Small intestine (tissue), 7 donors: Measurements from ENCODE around the gene MEG3. TPM values are rescaled to one million over a fixed set of nuclear protein-coding genes. Genes with fewer than 3 reads are reported as not detected.

Source experiments
- DNase-seq, 2 donors: peaks; one replicate each; pipeline versions ENCODE4 v3.0.0 to v3.0.0-alpha.2; 2013
- FAIRE-seq: peaks from 2 replicates; lab custom pipeline; 2012; peaks lifted over from hg19 to GRCh38; lab: Jason Lieb, UNC
- H3K27ac ChIP-seq, 3 donors: one replicate each; pipeline ENCODE4 v1.5.1; 2013; ENCODE audit warnings: low read length in 2 of 3, mild to moderate bottlenecking in 2 of 3, control low read depth in 1 of 3, inconsistent platforms in 1 of 3, low read depth in 1 of 3, moderate library complexity in 1 of 3
- H3K27me3 ChIP-seq, 3 donors: one replicate each; pipeline ENCODE4 v1.6.1; 2013; ENCODE audit warnings: low read length in 3 of 3, inconsistent platforms in 1 of 3; ENCODE audit not compliant: control insufficient read depth in 3 of 3, insufficient read depth in 3 of 3
- H3K36me3 ChIP-seq, 3 donors: one replicate each; pipeline ENCODE4 v1.6.1; 2013; ENCODE audit warnings: low read length in 3 of 3, inconsistent platforms in 1 of 3, low read depth in 1 of 3, mild to moderate bottlenecking in 1 of 3, moderate library complexity in 1 of 3; ENCODE audit not compliant: control insufficient read depth in 3 of 3, insufficient read depth in 2 of 3
- H3K4me1 ChIP-seq, 3 donors: one replicate each; pipeline ENCODE4 v1.6.1; 2013; ENCODE audit warnings: low read length in 2 of 3, inconsistent platforms in 1 of 3, low read depth in 1 of 3, mild to moderate bottlenecking in 1 of 3, moderate library complexity in 1 of 3; ENCODE audit not compliant: control insufficient read depth in 3 of 3, insufficient read depth in 2 of 3
- H3K4me3 ChIP-seq, 3 donors: one replicate each; pipeline ENCODE4 v1.5.1; 2013; ENCODE audit warnings: low read length in 3 of 3, control low read depth in 1 of 3, inconsistent platforms in 1 of 3, low read depth in 1 of 3, mild to moderate bottlenecking in 1 of 3, moderate library complexity in 1 of 3
- H3K9me3 ChIP-seq, 2 donors: one replicate each; pipeline ENCODE4 v1.6.1; 2013; ENCODE audit warnings: low read depth in 1 of 2, low read length in 1 of 2; ENCODE audit not compliant: control insufficient read depth in 2 of 2, insufficient read depth in 1 of 2
- WGBS, 3 donors: extraction: QIAGEN DNeasy Blood & Tissue Kit; methylation state at CpG; one replicate each; pipeline ENCODE4 v1.1.7; 2013; 5-methylcytosine and 5-hydroxymethylcytosine counted together
- polyA plus RNA-seq, 4 donors: library from polyadenylated mRNA; stranded (reverse) in 3 of 4; unstranded in 1 of 4; fragments of 200-250 nt in 3 of 4; fragments of 120-200 nt in 1 of 4; gene quantifications; one replicate each; pipeline versions ENCODE4 v1.2.1 to v1.2.3, GENCODE V29; 2013
- donor health status: healthy with polysubstance abuse.
- donor health status: control.
- donor health status: control.
- donor health status: Bipolar disorder and iron deficiency.
- donor health status: healthy.

Gene MEG3
- polyA plus RNA-seq, 4 donors, result 5.1 to 86.5 (median 14.6) TPM

DNA sequence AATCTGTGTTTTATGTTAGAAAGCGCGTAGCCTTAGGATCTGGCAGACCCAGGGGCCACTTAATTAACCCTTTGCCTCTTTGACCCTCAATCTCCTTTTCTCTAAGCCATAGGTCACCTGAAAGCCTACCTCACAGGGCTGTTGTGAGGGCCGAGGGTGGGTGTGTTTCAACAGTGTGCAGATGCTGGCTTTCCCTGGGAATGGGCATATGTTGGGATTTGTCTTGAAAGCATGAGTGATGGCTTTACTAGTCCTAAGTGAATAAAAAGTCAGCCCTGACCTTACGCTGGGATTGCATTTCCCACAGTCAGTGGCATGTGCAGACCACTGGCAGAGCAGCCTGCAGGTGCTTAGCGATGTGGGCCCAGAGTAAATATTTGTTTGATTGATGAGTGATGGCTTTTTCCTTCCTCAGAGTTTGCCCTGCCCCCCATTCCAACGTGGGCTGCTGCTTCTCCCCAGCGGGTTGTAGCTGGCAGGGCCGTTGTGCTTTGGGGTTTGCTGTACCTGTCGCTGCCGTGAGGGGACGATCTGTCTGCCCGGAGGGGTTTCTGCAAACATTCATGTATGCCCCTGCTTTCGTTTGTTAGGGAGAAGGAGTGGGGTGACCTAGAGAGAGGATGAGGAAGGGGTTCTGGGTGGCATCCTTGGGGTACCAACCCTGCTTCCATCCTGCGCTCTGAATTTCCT lies 31.5 kb downstream of the MEG3 start:
- Histone ChIP-seq H3K9me3 (no peaks in the 10 kb centered on the region), H3K4me3 (no peak overlapping the region), H3K27ac (no peak overlapping the region), H3K36me3 (peaks cover 0 to 5% (median 0%) of the 10 kb centered on the region in 3 donors), H3K27me3 (peaks cover 0 to 2% (median 0%) of the 10 kb centered on the region in 3 donors), H3K4me1 (no peaks in the 10 kb centered on the region)
- DNase-seq, result no peak
- no peak for FAIRE-seq
- WGBS, 3 donors, result 43 to 59% (median 51%) methylated on average over 14 of the region's 14 CpGs

- H3K36me3 ChIP-seq, result peaks cover 0 to 5% (median 0%) of the 10 kb centered on the region in 3 donors
- H3K9me3 ChIP-seq, result no peaks in the 10 kb centered on the region
- no peak overlapping the region for H3K27ac ChIP-seq
- FAIRE-seq, result no peak
- DNase-seq, result no peak
- WGBS, 3 donors, result 60 to 76% (median 72%) methylated on average over 16 to 17 of the region's 17 CpGs
- no peak overlapping the region for H3K4me3 ChIP-seq
- peaks cover 0 to 2% (median 0%) of the 10 kb centered on the region in 3 donors for H3K27me3 ChIP-seq
- no peaks in the 10 kb centered on the region for H3K4me1 ChIP-seq
Measured at GRCh38 chr14:100857923-100858837, 32.3 kb downstream of the MEG3 start.

DNA sequence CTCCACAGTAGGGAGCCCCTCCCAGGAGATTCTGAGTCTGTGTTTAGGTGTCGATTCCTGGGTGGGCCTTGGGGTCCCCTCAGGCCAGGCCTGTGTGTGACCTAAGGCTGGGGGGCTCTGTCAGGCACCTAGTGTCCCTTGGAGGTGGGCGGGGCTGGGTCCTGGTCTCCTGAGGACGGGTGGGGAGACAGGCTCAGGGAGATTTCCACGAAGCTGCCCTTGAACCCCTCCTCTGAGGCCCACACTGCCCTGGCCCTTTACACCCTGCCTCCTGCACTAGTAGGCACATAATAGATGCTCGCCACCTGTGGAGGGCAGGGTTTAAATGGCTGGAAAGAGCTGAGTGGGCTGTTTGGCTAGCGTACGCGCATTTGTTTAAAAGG lies 32.9 kb downstream of the MEG3 start:
- no peaks in the 10 kb centered on the region for H3K4me1 ChIP-seq
- no peak for FAIRE-seq
- WGBS, 3 donors, result 35 to 66% (median 42%) methylated on average over 8 of the region's 8 CpGs
- H3K9me3 ChIP-seq, result no peaks in the 10 kb centered on the region
- H3K27me3 ChIP-seq, result peaks cover 0 to 2% (median 0%) of the 10 kb centered on the region in 3 donors
- no peak for DNase-seq
- peaks cover 0 to 5% (median 0%) of the 10 kb centered on the region in 3 donors for H3K36me3 ChIP-seq
- H3K27ac ChIP-seq, result no peak overlapping the region
- H3K4me3 ChIP-seq, result no peak overlapping the region

DNA sequence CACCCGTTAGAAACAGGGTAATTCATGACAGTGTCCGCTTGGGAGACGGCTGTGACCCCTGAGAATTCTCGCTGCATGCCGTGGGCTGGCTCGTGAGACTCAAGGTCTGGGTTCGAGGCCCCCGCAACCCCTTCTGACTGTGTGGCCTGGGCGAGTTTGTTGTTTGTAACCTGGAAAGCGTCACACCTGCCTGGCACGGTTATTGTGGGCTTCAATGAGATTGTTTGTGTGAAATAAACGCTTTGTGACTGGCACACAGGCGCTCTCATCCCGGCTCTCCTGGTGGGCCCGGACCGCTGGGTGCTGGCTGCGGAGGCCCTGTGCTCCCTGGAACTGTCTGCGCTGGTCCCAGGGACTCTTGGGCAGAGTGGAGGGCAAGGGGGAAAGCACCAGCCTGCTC lies 33.9 kb downstream of the MEG3 start:
- Histone ChIP-seq H3K9me3 (no peaks in the 10 kb centered on the region), H3K4me3 (no peak overlapping the region), H3K4me1 (no peaks in the 10 kb centered on the region), H3K36me3 (peaks cover 0 to 5% (median 0%) of the 10 kb centered on the region in 3 donors), H3K27ac (no peak overlapping the region), H3K27me3 (peaks cover 0 to 2% (median 0%) of the 10 kb centered on the region in 3 donors)
- WGBS, 3 donors, result 86 to 92% (median 87%) methylated on average over 18 of the region's 18 CpGs
- DNase-seq (no peak), FAIRE-seq (no peak)

GRCh38 chr14:100860556-100861187 lies 34.8 kb downstream of the MEG3 start:
- WGBS, 3 donors, result 76 to 82% (median 77%) methylated on average over 19 of the region's 19 CpGs

DNA sequence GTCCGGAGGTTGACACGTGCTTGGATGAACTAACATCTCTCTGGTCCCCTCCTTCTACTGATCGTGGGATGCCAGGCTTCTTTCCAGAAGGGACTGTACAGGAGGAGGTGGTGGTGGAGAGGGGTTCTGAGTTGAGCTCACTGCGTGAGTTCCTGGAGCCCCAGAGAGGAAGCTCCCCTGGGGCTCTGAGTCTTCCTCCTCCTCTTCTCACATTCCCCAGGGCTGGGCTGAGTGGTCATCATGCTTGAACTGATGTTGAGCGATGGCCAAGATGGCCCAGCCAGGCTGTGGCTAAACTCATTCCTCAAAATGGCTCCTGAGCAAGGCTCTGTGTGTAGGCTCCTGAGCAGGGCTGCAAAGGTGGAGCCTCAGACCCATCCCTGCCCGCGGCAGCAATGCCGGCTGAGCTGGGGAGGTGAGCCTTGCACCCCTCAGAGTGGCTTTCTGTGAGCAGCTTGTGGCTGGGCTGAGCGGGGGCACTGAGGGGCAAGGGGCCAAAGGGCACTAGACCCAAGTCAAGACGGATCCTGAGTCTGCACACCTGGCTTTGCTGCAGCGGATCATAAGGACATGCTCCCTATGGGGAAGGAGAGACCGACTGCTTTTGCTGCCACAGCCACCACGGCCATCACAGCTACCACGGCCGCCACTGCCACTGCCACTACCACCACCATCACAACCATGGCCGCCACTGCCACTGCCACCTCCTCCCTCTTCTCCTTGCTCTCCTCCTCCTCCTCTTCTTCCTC lies 35.4 kb downstream of the MEG3 start:
- peaks cover 0 to 7% (median 0%) of the 10 kb centered on the region in 3 donors for H3K36me3 ChIP-seq
- FAIRE-seq (no peak), DNase-seq (no peak)
- H3K4me3 ChIP-seq, result no peak overlapping the region
- H3K4me1 ChIP-seq, result no peaks in the 10 kb centered on the region
- no peaks in the 10 kb centered on the region for H3K9me3 ChIP-seq
- H3K27me3 ChIP-seq, result no peaks in the 10 kb centered on the region
- H3K27ac ChIP-seq, result no peak overlapping the region
- WGBS, 3 donors, result 81 to 91% (median 87%) methylated on average over 11 to 16 of the region's 16 CpGs

More at GRCh38 chr14:100860556-100861187, 34.8 kb downstream of the MEG3 start:
- Histone ChIP-seq H3K4me3 (no peak overlapping the region), H3K27me3 (peaks cover 0 to 2% (median 0%) of the 10 kb centered on the region in 3 donors), H3K9me3 (no peaks in the 10 kb centered on the region), H3K4me1 (no peaks in the 10 kb centered on the region), H3K27ac (no peak overlapping the region), H3K36me3 (peaks cover 0 to 7% (median 0%) of the 10 kb centered on the region in 3 donors)
- no peak for FAIRE-seq
- no peak for DNase-seq

DNA sequence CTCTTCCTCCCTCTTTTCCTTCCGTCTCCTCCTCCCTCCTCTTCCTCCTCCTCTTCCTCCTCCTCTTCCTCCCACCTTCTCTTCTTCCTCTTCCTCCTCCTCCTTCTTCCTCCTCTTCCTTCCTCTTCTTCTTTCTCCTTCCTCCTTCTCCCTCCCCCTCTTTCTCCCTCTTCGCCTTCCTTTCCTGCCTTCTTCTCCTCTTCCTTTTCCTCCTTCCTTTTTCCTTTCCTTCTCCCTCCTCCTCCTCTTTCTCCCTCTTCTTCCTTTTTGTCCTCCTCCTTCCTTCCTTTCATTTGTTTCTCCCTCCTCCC lies 36.0 kb downstream of the MEG3 start:
- DNase-seq, result no peak
- Histone ChIP-seq H3K27me3 (no peaks in the 10 kb centered on the region), H3K36me3 (peaks cover 0 to 7% (median 0%) of the 10 kb centered on the region in 3 donors), H3K9me3 (no peaks in the 10 kb centered on the region), H3K27ac (no peak overlapping the region), H3K4me1 (no peaks in the 10 kb centered on the region), H3K4me3 (no peak overlapping the region)
- FAIRE-seq, result no peak
- 86 to 92% (median 87%) methylated on average over 2 of the region's 2 CpGs for WGBS, 3 donors

- FAIRE-seq (no peak), DNase-seq (no peak)
- WGBS, 3 donors, result 56 to 95% (median 77%) methylated on average over 3 of the region's 3 CpGs
- Histone ChIP-seq H3K9me3 (no peaks in the 10 kb centered on the region), H3K27me3 (no peaks in the 10 kb centered on the region), H3K4me3 (no peak overlapping the region), H3K36me3 (peaks cover 0 to 7% (median 0%) of the 10 kb centered on the region in 3 donors), H3K27ac (no peak overlapping the region), H3K4me1 (no peaks in the 10 kb centered on the region)
Measured at GRCh38 chr14:100862277-100862676, 36.4 kb downstream of the MEG3 start.
